ENCODE data around the gene HDAC6.
"Not testable (repeated sequence)": the region's sequence is repeated elsewhere in the genome, so short reads cannot be mapped to it uniquely, and the experiment has no call there.

The HDAC6 gene

GRCh38 chrX:48813644-48814043 lies 11.8 kb downstream of the HDAC6 start:
- DNase-seq (ENCODE audit: low read depth), result no peak
- TF ChIP-seq CTCF (IDR thresholded peaks at IDR 0.05; ENCODE audit: insufficient read depth, low read depth, low read length, missing control alignments), result no peak

GRCh38 chrX:48814722-48815121 lies 12.9 kb downstream of the HDAC6 start:
- no peak overlapping the region for H3K4me3 ChIP-seq (ENCODE audit: low read length)
- no peak for TF ChIP-seq CTCF (IDR thresholded peaks at IDR 0.05; ENCODE audit: insufficient read depth, low read depth, low read length, missing control alignments)
- DNase-seq (ENCODE audit: low read depth), result no peak

More at GRCh38 chrX:48813644-48814043, 11.8 kb downstream of the HDAC6 start:
- H3K4me3 ChIP-seq (ENCODE audit: low read length), result no peak overlapping the region

GRCh38 chrX:48815266-48815665 lies 13.4 kb downstream of the HDAC6 start:
- no peak for TF ChIP-seq CTCF (IDR thresholded peaks at IDR 0.05; ENCODE audit: insufficient read depth, low read depth, low read length, missing control alignments)
- DNase-seq (ENCODE audit: low read depth), result no peak
- no peak overlapping the region for H3K4me3 ChIP-seq (ENCODE audit: low read length)

- no peak overlapping the region for H3K4me3 ChIP-seq (ENCODE audit: low read length)
- no peak for TF ChIP-seq CTCF (IDR thresholded peaks at IDR 0.05; ENCODE audit: insufficient read depth, low read depth, low read length, missing control alignments)
- DNase-seq (ENCODE audit: low read depth), result no peak
These were observed 14.3 kb downstream of the HDAC6 start for GRCh38 chrX:48816014-48816810.

GRCh38 chrX:48818098-48818497 lies 16.2 kb downstream of the HDAC6 start:
- H3K4me3 ChIP-seq (ENCODE audit: low read length), result no peak overlapping the region
- TF ChIP-seq CTCF (IDR thresholded peaks at IDR 0.05; ENCODE audit: insufficient read depth, low read depth, low read length, missing control alignments), result no peak
- DNase-seq (ENCODE audit: low read depth), result no peak

GRCh38 chrX:48818866-48819265 lies 17.0 kb downstream of the HDAC6 start:
- H3K4me3 ChIP-seq (ENCODE audit: low read length), result no peak overlapping the region
- DNase-seq (ENCODE audit: low read depth), result no peak
- TF ChIP-seq CTCF (IDR thresholded peaks at IDR 0.05; ENCODE audit: insufficient read depth, low read depth, low read length, missing control alignments), result no peak

- not testable (repeated sequence) for H3K4me3 ChIP-seq (ENCODE audit: low read length); DNase-seq (ENCODE audit: low read depth)
These were observed 17.5 kb downstream of the HDAC6 start for GRCh38 chrX:48819394-48819793.

Measured in epithelial cell of esophagus (primary cell).